Stimulated activated naive CD8-positive, alpha-beta T cell treated with anti-CD3 and anti-CD28 coated beads, Interleukin-15, Interleukin-2, amounts not matched to agents 100 U/mL and 50 U/mL, for 24 hours (primary cell): ENCODE data around the gene KRTAP11-1.

Experiments
- ATAC-seq: fragments of 150-1000 bp; cut with Tn5 transposase; one replicate; pipeline ENCODE4 v1.10.0; 2021
- DNase-seq: peaks from one replicate; pipeline ENCODE4 v3.0.0; 2021

The KRTAP11-1 gene

GRCh38 chr21:30881480-30881879, at the start of gene KRTAP11-1:
TSS of gene KRTAP11-1 (minus strand) at chr21:30881580. CDS start at chr21:30881524, 56 bp downstream.
- DNase-seq, result no peak
- no peak for ATAC-seq

GRCh38 chr21:30924146-30924700, 42.8 kb upstream of the KRTAP11-1 start:
- no peak for DNase-seq
- ATAC-seq, result no peak

- no peak for DNase-seq
- no peak for ATAC-seq
Measured at GRCh38 chr21:30921129-30921528, 39.7 kb upstream of the KRTAP11-1 start.

GRCh38 chr21:30917557-30917956, 36.2 kb upstream of the KRTAP11-1 start:
- DNase-seq (no peak), ATAC-seq (no peak)

- ATAC-seq (no peak), DNase-seq (no peak)
Measured at GRCh38 chr21:30900881-30901280, 19.5 kb upstream of the KRTAP11-1 start.

- ATAC-seq, result no peak
- DNase-seq, result no peak
Measured at GRCh38 chr21:30882866-30883597, 1.7 kb upstream of the KRTAP11-1 start.

- no peak for DNase-seq
- no peak for ATAC-seq
Measured at GRCh38 chr21:30880914-30881313, 466 bp downstream of the KRTAP11-1 start.

GRCh38 chr21:30874526-30874925, 6.9 kb downstream of the KRTAP11-1 start:
- no peak for DNase-seq
- ATAC-seq, result no peak

- no peak for DNase-seq
- no peak for ATAC-seq
Measured at GRCh38 chr21:30847627-30848500, 33.5 kb downstream of the KRTAP11-1 start.

GRCh38 chr21:30842990-30843389, 38.4 kb downstream of the KRTAP11-1 start:
- no peak for DNase-seq

GRCh38 chr21:30839304-30839703, 42.1 kb downstream of the KRTAP11-1 start:
- DNase-seq (peak; percentile 29), ATAC-seq (no peak)

More at GRCh38 chr21:30842990-30843389, 38.4 kb downstream of the KRTAP11-1 start:
- no peak for ATAC-seq

- DNase-seq, result no peak
- no peak for ATAC-seq
Measured at GRCh38 chr21:30838536-30838935, 42.8 kb downstream of the KRTAP11-1 start.

- DNase-seq (peak; percentile 44), ATAC-seq (no peak)
Measured at GRCh38 chr21:30831194-30831765, 50.1 kb downstream of the KRTAP11-1 start.
